NOMO-1 treated with DMSO at 0.1 percent for 48 hours (cell line): ENCODE results near the gene PSMB8.

Experiments used
- DNase-seq: peaks from one replicate; lab custom pipeline; 2025; ENCODE audit not compliant: unreplicated experiment; lab: John Stamatoyannopoulos, UW

Gene PSMB8

DNA sequence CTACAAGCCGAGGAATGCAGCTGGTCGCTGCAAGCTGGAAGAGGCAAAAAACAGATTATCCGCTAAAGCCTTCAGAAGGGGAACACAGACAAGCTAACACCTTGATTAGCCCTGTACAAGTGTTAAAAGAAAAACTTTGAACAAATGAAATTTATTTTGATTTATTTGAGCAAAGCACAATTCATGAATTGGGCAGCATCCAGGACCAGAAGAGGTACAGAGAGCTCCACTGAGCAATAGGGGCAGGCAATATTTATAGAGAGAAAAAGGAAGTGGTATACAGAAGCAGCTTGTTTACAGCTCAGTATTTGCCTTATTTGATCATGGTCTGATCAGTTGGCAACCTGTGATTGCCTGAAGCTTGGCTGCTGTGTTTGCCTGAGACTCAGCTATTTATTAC lies 44.7 kb downstream of the PSMB8 start:
- peak; percentile 17 for DNase-seq

DNA sequence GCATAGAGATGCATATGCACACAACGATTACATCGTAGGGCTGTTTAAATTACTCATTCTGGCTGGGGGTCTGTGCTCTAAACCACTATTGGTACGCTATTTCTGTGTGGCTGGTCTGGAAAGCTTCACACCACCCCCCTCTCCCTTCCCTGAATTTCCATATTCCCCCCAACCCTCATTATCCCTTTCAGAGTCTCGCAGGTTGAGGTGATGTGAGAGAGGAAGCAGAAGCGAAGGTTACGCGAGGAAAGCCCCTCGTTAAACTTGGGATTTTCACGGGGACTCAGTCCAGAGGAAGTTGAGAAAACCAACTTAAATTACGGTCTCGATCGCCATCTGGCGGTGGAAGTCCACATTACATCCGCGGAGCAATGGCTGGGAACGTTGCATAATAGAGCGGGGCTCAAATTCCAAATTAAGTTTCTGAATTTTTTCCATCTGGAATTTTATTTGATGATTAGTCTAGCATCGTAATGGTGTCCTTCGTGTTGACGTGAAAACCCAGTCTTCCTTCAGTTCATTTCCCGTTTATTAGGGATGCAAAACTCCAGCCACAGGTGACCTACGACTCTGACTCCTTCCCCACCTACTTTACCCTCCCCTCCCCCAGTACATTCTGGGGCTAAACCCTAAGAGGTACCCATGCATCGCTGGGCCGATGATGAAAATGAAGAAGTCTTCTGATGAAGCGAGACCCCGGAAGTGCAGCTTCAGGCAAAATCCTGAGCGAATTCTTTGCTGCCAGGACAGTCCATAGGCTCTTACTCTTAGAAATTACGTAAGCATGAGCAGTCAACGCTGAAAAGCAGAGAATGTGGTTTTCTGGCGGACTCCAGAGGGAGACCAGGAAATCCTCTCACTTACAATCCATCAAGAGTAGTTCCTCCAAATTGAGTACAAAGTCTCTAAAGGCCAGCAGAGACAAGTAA lies 46.7 kb downstream of the PSMB8 start:
- DNase-seq: peak; percentile 66

DNA sequence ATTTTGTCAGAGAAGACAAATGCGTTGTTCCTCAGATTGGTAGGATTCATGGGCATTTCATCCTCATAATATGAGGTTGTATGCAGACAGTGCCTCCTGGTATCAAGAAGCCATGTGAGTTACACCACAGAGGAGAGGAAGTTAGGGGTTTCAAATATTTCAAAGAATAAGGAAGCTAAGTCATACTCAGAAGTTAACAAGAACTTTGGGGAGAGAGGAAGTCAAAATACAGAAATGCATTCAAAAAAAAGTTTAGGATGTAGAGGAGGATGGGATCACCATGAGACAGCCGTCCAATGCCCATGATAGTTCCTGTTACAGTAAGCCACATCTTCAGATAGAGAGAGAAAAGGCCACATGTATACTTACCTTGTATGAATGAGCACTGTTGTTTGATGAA lies 49.3 kb downstream of the PSMB8 start:
- peak; percentile 92 for DNase-seq

- no peak for DNase-seq
These were observed 50.9 kb downstream of the PSMB8 start for GRCh38 chr6:32792901-32793435.
